Measurements from ENCODE around the gene LRP5. TPM values are rescaled to one million over a fixed set of nuclear protein-coding genes. Genes with fewer than 3 reads are reported as not detected.

LRP5 gene
- total RNA-seq, 1 experiment from 2014 or later: 48.8 TPM

GRCh38 chr11:68336716-68337115, 24.3 kb downstream of the LRP5 start:
- ATAC-seq (no peak), DNase-seq (ENCODE audit: low spot score) (no peak)
- no peaks in the 10 kb centered on the region for H3K9me3 Mint-ChIP-seq
- no peak overlapping the region for H3K4me3 Mint-ChIP-seq
- TF ChIP-seq KAT7 (CRISPR knock-in tag; IDR thresholded peaks at IDR 0.05; ENCODE audit: borderline replicate concordance) (no peak), PRRX2 (CRISPR knock-in tag; IDR thresholded peaks at IDR 0.05) (no peak), CTCF (IDR thresholded peaks at IDR 0.05) (no peak), GTF2I (CRISPR knock-in tag; conservative IDR thresholded peaks at IDR 0.05) (no peak), CDX4 (CRISPR knock-in tag; IDR thresholded peaks at IDR 0.05; ENCODE audit: borderline replicate concordance) (no peak), PREB (CRISPR knock-in tag; IDR thresholded peaks at IDR 0.05; ENCODE audit: borderline replicate concordance) (no peak), ATF3 (CRISPR knock-in tag; conservative IDR thresholded peaks at IDR 0.05) (no peak), ATF2 (CRISPR knock-in tag; IDR thresholded peaks at IDR 0.05; ENCODE audit: borderline replicate concordance, low read depth) (no peak), ZNF416 (CRISPR knock-in tag; IDR thresholded peaks at IDR 0.05) (no peak), ZNF423 (CRISPR knock-in tag; IDR thresholded peaks at IDR 0.05) (no peak), SMAD4 (CRISPR knock-in tag; IDR thresholded peaks at IDR 0.05) (no peak), ATF1 (CRISPR knock-in tag; IDR thresholded peaks at IDR 0.05) (no peak), IRF2 (CRISPR knock-in tag; IDR thresholded peaks at IDR 0.05; ENCODE audit: borderline replicate concordance, low read depth) (no peak), FOXP4 (CRISPR knock-in tag; IDR thresholded peaks at IDR 0.05) (no peak), ATF6 (CRISPR knock-in tag; IDR thresholded peaks at IDR 0.05) (no peak), CREM (CRISPR knock-in tag; IDR thresholded peaks at IDR 0.05) (no peak), ZNF396 (CRISPR knock-in tag; IDR thresholded peaks at IDR 0.05; ENCODE audit: borderline replicate concordance) (no peak), ZMAT4 (CRISPR knock-in tag; IDR thresholded peaks at IDR 0.05) (no peak), CREB1 (CRISPR knock-in tag; IDR thresholded peaks at IDR 0.05) (no peak)
- peaks cover 5% of the 10 kb centered on the region for H3K36me3 Mint-ChIP-seq
- ChIA-PET POLR2A (no interaction called here), CTCF (interaction anchor here (0.8 to 1.9 kb wide), 3 partner anchors 11 to 39 kb away, joined by 3 to 9 read pairs (median 5); no protein-coding TSS in a partner anchor)
- peak overlapping the region; percentile 74; the same call in 1 of the 2 replicates for H3K27ac Mint-ChIP-seq
- H3K27me3 Mint-ChIP-seq (ENCODE audit: low read depth): no peaks in the 10 kb centered on the region
- peaks cover 53% of the 10 kb centered on the region for H3K4me1 Mint-ChIP-seq

All from WTC11 (cell line).